AG04449 (cell line): Measurements from ENCODE around the gene CFAP92.

Experiments used
- CTCF ChIA-PET: fragments of 350-600 bp; formaldehyde crosslinking; extraction: SDS; loops from one replicate; lab custom pipeline; 2021; ENCODE audit warnings: antibody characterized with exemption; lab: Yijun Ruan, JAX
- POLR2A ChIA-PET: fragments of 400-600, 350-600 bp; formaldehyde crosslinking; extraction: SDS; loops from one replicate; lab custom pipeline; 2020; ENCODE audit warnings: antibody characterized with exemption, inconsistent platforms; lab: Yijun Ruan, JAX
- DNase-seq: peaks from one replicate; pipeline ENCODE4 v3.0.0-alpha.2; 2010; ENCODE audit warnings: low read depth, low spot score
- H3K4me3 ChIP-seq: 2 replicates; pipeline ENCODE4 v1.5.1; 2011; ENCODE audit warnings: low read depth, mild to moderate bottlenecking, control low read depth, low read length
- TF ChIP-seq, protein P1 (sequence below): IDR thresholded peaks from one replicate; pipeline ENCODE4 v1.5.1; 2011; ENCODE audit warnings: mild to moderate bottlenecking, moderate library complexity, low read length, control low read depth, inconsistent platforms; ENCODE audit not compliant: insufficient read depth; ENCODE audit errors: missing control alignments

CFAP92 gene

DNA sequence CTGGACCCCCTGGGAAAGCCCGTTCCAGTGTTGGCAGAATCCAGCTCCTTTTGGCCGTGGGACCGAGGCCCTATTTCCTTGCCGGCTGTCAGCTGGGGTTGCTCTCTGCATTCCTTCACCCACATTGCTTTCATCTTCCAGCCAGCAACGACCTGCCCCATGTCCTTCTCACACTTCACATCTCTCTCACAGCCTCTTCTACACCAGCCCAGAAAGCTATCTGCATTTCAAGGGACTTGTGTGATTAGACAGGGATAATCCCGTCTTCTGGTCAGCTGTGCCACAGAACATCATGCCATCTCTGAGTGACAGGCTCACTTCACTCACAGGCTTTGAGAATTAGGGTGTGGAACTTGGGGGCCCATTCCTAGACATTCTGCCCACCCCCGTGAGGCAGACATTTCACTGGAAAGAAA lies 23.6 kb upstream of the CFAP92 start:
- POLR2A ChIA-PET: no interaction called here
- DNase-seq: no peak
- TF ChIP-seq, protein P1, sequence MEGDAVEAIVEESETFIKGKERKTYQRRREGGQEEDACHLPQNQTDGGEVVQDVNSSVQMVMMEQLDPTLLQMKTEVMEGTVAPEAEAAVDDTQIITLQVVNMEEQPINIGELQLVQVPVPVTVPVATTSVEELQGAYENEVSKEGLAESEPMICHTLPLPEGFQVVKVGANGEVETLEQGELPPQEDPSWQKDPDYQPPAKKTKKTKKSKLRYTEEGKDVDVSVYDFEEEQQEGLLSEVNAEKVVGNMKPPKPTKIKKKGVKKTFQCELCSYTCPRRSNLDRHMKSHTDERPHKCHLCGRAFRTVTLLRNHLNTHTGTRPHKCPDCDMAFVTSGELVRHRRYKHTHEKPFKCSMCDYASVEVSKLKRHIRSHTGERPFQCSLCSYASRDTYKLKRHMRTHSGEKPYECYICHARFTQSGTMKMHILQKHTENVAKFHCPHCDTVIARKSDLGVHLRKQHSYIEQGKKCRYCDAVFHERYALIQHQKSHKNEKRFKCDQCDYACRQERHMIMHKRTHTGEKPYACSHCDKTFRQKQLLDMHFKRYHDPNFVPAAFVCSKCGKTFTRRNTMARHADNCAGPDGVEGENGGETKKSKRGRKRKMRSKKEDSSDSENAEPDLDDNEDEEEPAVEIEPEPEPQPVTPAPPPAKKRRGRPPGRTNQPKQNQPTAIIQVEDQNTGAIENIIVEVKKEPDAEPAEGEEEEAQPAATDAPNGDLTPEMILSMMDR: no peak
- CTCF ChIA-PET: interaction anchor here (0.6 to 2.5 kb wide), 4 partner anchors 9 to 47 kb away, joined by 3 to 13 read pairs (median 5); no protein-coding TSS in a partner anchor
- no peak overlapping the region for H3K4me3 ChIP-seq

DNA sequence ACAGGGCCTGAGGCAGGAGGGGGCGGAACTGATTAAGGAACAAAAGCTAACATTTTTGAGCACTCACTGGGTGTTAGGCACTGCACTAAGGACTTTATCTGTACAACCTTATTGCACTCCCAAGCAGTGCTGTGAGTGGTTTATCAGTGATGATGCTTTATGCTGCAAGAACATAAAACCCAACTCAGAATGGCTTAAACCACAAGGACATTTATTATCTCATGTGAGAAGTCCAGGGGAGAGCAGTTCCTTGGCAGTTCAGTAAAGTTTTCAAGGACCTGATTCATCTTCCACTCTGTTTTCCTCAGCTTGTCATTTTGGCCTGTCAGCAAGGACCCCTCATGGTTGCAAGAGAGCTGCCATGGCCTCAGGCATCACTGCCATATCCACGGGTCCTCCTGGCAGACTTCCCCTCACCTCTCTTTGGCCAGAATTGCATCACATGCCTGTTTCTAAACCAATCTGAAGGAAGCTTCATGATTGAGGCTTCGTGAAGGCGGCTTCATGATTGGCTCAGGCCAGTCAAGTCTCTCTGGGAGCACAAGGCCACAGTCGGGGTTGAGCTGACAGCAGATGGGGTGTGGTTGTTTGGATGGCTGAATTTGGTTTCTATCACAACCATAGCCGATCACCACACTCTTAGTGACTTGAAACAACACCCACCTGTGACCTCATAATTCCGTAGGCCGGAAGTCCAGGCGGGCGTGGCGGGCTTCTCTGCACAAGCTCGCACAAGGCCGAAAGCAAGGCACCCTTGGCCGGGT lies 23.0 kb upstream of the CFAP92 start:
- TF ChIP-seq, protein P1: no peak
- CTCF ChIA-PET: interaction anchor here (0.6 to 3.2 kb wide), 6 partner anchors 9 to 46 kb away, joined by 3 to 18 read pairs (median 5); no protein-coding TSS in a partner anchor
- DNase-seq: no peak
- POLR2A ChIA-PET: no interaction called here
- H3K4me3 ChIP-seq: no peak overlapping the region

DNA sequence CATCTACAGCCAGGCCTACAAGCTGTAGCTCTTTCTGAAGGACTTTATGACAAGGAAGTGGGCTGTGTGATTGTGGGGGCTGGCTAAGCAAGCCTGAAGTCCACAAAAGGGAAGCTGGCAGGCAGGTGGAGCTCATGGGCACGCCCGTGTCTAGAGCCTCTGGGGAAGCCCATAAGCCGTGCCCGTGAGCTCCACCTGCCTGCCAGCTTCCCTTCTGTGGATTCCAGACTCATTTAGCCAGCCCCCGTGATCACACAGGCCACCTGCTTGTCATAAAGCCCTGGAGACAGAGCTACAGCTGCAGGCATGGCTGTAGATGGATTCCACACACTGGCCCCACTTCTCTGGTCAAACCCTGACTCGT lies 22.5 kb upstream of the CFAP92 start:
- POLR2A ChIA-PET: no interaction called here

DNA sequence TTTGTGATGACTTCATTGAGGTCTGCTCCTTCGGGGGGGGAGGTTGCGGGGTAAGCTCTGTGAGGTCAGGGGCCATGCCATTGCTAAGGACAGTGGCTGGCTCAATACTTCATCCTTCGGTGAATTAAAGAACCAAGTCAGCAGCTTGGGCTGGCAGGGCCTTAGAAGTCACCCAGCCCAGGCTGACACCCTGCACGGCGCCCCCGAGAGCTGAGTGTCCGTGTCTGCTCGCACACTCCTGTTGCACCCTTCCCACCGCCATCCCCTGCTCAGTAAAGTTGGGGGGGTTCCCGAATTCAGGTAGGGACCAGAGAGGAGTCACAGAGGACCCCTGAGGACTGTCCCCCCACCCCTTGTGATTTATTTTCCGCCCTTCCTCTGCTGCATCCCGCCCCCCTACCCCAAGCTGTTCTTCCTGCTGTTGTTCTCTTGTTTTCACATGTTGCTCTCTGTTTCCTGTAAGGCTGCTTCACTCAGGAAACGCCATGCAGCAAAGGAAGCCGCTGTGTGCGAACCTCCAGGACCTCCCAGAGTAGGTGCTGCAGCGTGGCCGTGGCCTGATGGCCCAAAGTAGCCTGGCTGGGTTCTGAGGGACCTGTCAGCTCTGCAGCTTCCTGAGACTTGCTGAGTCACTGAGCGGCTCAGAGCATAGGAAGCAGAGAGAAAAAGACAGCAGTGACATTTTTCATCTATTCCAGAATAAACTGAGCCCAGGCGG lies 21.7 kb upstream of the CFAP92 start:
- no peak overlapping the region for H3K4me3 ChIP-seq
- POLR2A ChIA-PET: no interaction called here
- CTCF ChIA-PET: interaction anchor here (0.7 to 3.2 kb wide), 5 partner anchors 8 to 45 kb away, joined by 3 to 18 read pairs (median 7); no protein-coding TSS in a partner anchor
- no peak for DNase-seq
- TF ChIP-seq, protein P1: no peak

More for the DNA sequence above, 22.5 kb upstream of the CFAP92 start:
- CTCF ChIA-PET: interaction anchor here (1.0 to 3.2 kb wide), 5 partner anchors 10 to 46 kb away, joined by 3 to 18 read pairs (median 7); no protein-coding TSS in a partner anchor
- no peak for DNase-seq
- TF ChIP-seq, protein P1: no peak
- H3K4me3 ChIP-seq: no peak overlapping the region

DNA sequence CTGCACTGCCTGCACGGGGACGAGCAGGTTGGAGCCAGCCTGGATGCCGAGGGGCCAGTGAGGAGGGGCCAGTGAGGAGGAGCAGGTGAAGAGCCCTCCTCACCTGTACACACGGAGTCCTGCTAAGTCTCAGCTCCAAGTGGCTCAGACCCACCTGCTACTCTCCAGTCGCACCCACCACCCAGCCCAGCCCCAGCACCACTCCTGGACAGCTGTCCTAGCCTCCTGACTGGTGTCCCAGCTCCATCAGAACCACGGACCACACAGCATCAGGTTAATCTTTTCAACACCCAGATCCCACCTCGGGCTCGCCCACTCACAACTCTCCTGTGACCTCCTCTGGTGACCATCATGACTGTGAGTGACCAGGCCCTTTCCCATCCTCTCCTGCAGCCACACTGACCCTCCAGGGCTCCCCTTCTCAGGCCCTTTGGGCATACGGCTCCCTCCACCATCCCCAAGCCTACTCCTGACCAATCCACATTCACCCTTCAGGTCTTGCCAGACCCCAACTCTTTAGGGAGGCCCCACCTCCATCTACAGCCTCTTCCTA lies 21.0 kb upstream of the CFAP92 start:
- TF ChIP-seq, protein P1: no peak
- POLR2A ChIA-PET: no interaction called here
- CTCF ChIA-PET: interaction anchor here (0.7 to 3.2 kb wide), 3 partner anchors 8 to 45 kb away, joined by 3 to 18 read pairs (median 4); no protein-coding TSS in a partner anchor
- no peak overlapping the region for H3K4me3 ChIP-seq
- no peak for DNase-seq
